Measurements from ENCODE around the gene DNAH5.
A peak's percentile ranks its signal among the peaks of the same experiment; 100 is the strongest.

The DNAH5 gene

GRCh38 chr5:13934125-13934524 is 10.4 kb downstream of the DNAH5 start:
- no peak for DNase-seq

DNA sequence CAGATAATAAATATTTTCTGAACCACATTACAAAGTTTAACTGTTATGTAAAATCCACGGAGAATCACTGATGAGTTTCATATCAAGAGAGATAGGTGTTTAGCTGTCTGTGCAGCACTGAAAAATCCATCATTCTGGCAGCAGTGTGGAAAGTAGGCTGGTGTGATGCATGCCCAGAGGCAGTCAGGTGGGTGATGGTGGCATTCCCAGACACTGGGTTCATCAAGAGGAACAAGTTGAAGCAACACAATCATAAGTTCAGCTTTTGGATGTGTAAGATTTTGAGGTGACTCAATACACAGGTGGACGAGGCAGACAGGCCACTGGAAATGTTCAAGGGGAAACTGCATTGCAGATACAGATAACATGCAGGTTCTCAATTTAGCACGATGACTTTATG is 11.9 kb downstream of the DNAH5 start:
- no peak for DNase-seq

DNA sequence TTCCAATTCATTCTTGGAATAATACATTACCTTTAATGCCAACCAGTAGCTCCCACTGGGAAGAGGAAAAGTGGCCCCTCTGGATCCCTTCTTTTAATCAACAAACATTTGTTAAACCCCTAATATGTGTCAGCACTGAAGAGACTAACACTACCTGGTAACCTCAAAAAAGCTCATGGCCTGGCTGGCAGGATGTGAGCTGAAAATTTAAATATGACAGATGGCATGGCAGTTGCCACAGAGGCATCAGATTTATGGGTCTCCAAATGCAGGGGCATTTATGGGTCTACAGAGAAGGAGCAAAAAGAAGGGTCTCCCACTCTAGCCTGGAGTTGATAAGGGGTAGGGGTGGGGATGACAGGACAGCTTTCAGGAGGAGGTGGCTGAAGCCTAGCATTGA is 12.5 kb downstream of the DNAH5 start:
- no peak for DNase-seq

- no peak for DNase-seq
Measured at GRCh38 chr5:13930541-13931171, 13.8 kb downstream of the DNAH5 start.

GRCh38 chr5:13926731-13927130 is 17.8 kb downstream of the DNAH5 start:
- DNase-seq = no peak

DNA sequence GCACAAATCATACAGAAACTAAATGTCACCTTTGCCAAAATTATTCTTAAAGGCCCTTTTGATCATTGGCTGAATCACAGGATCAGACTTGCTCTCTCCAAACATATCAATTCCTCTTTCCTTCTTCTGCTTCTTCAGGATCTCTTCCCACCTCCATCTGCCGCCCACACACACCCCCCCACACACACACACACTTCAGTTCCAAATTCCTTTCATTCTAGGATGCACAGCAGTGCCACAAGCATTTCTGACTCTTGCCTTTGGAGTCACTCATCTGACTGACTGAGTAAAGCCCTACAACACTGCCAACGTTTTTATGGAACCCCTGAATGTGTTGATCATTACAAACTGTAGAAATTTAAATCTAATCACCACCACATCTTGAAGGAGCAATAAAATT is 22.9 kb downstream of the DNAH5 start:
- no peak for DNase-seq

- no peak for DNase-seq
Measured at GRCh38 chr5:13919786-13920185, 24.7 kb downstream of the DNAH5 start.

GRCh38 chr5:13919087-13919486 is 25.4 kb downstream of the DNAH5 start:
- DNase-seq = no peak

DNA sequence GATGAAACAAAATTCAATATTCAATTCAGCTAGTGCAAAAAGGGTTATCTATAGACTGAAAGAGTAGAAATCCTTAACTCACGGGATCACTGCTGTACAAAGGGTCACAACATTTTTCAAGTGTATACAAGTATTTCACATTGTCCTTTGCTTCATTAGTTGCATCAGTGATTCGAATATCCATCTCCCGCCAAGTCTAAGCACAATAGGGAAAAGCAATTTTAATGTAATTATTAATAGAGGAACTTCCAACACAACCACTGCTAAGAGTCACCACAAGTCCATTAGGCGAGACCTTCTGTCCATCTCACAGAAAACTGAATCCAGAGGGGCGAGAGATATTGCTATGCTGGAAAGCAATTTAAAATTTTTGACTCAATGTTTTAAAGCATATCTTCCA is 27.4 kb downstream of the DNAH5 start:
- DNase-seq = no peak

- DNase-seq = no peak
Measured at GRCh38 chr5:13913962-13914361, 30.5 kb downstream of the DNAH5 start.

GRCh38 chr5:13910637-13911288 is 33.7 kb downstream of the DNAH5 start:
- DNase-seq = no peak

DNA sequence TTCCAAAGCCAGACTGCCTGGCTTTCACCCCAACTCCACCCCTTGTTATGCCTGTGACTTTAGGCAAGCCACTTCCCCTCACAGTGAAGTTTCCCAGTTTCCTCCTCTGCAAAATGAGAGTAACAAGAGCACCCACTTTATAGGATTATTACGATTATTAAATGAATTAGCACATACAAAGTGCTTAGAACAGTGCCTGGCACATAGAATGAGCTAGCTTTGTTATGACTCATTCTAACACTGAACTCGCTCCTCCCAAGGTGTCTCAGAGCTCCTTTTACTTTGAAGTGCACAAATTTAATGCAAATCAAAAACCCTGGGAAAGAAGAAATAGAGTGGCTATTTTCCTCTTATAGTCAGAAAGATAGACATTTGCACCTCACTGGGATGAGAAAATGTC is 34.3 kb downstream of the DNAH5 start:
- DNase-seq = no peak

DNA sequence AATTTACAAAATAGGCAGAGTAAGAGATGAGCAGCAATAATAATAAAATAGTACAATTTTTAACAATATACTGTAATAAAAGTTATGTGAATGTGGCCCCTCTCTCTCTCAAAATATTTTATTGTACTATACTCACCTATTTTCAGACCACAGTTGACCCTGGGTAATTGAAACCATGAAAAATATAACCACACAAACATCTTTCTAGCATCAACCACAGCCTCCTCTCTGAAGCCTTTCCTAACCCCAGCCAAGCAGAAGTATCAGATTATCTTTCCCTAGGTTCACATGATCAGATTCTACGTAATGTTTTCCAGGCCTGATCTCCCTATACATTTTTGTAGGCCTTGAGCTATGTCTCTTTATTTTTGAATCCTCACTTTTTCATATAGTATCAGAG is 35.2 kb downstream of the DNAH5 start:
- no peak for DNase-seq

- no peak for DNase-seq
Measured at GRCh38 chr5:13898569-13898968, 45.9 kb downstream of the DNAH5 start.

GRCh38 chr5:13878357-13878756 is 66.1 kb downstream of the DNAH5 start:
- DNase-seq = no peak

- peak; percentile 38 for DNase-seq
Measured at GRCh38 chr5:13866792-13867191, 77.7 kb downstream of the DNAH5 start.

DNA sequence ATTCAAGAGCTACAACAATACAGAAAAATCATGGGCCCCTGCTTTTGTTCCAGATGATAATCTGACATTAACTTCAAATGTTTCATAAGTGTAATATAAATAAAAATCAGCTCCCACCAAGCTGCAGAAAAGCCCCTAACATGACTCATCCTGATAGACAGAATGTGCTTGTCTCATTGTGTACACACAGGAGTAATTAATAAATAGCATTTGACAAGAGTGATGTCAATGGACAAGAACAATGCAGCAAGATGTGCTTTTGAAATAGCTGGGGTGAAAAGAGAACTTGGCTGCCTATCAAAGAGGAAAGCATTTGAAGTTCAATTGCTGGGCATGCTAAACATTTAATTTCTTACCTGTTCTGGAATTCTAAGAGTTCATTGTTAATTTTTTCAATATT is 79.2 kb downstream of the DNAH5 start:
- no peak for DNase-seq

- DNase-seq = no peak
Measured at GRCh38 chr5:13860146-13860545, 84.3 kb downstream of the DNAH5 start.

DNA sequence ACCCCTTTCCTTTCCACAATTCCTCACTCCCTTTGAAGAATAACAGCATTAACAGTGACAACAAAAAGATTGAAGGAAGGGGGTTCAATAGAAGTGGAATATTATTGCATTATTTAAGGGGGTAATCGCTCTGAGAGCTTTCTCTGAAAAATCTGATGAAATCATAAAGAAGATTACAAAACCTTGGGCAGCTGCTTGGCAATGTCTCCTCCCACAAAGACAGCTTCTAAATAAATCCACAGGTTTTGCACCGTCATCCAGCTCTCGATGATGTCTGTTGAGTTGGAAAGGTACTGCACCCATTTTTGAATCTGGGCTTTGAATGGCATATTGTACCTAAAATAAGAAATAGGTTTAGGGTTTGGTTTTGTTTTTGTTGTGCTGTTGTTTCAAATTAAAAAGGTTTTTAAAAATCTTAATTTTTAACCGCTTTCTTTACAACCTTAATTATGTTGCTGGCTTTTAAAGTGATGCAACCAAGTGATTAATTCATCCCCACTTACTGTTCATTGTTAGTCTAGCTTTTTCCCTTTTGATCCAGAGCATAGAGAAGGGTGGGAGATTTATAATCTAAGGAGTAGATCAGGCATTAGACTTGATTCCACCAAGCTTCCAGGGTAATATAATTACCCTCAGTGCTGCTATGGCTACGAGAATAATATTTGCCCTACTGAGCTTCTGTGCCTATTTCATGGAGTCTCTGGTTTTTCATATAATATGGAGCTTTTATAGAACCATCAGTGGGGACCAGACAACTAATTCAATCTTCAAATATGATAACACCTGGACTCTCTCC is 85.0 kb downstream of the DNAH5 start:
- no peak for DNase-seq

GRCh38 chr5:13843175-13843846 is 101.2 kb downstream of the DNAH5 start:
- DNase-seq = no peak

- no peak for DNase-seq
Measured at GRCh38 chr5:13833440-13833839, 111.0 kb downstream of the DNAH5 start.

DNA sequence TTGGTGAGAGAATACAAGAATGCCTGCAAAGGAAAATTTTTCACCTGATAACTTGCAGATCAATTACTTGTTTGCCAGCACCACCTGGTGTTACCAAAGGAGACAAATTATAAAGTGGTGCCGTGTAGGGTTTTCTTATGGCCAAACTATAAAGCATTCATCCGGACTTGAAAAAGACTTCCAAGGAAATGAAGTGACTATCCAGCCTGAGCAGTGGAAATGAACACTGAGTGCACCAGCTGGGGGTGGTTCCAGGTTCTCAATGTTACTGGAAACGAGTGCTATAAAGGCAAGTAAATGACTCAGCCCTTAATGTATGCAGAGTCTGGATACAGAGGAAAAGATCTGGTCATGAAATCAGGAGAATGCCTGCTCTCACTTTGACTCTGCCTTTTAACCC is 113.1 kb downstream of the DNAH5 start:
- peak; percentile 20 for DNase-seq

GRCh38 chr5:13830536-13830935 is 114.0 kb downstream of the DNAH5 start:
- DNase-seq = no peak

DNA sequence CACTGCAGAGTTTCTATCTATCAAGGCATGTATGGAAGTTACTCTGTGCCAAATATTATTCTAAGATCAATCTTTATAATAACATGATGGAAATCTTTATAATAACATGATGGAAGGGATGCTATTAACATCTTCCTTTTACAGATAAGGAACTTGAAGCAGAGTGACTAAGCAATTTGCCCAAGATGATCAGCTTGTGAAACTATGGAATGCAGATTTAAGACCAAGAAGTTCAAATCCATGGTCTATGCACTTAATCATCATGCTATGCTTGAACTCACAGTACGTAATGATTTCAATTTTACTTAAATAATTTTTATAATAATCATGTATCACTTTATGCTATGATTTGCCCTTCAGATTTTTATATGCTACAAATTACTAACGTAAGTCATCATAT is 123.1 kb downstream of the DNAH5 start:
- no peak for DNase-seq
